ENCODE data around the gene KCNC1.

Gene KCNC1

GRCh38 chr11:17714870-17715269 lies 19.7 kb upstream of the KCNC1 start:
- DNase-seq (ENCODE audit: low spot score) = no peak

- no peak for DNase-seq (ENCODE audit: low spot score)
Measured at GRCh38 chr11:17716807-17717206, 17.8 kb upstream of the KCNC1 start.

- no peak for DNase-seq (ENCODE audit: low spot score)
Measured at GRCh38 chr11:17718015-17718414, 16.6 kb upstream of the KCNC1 start.

GRCh38 chr11:17718510-17718962 lies 16.0 kb upstream of the KCNC1 start:
- no peak for DNase-seq (ENCODE audit: low spot score)

GRCh38 chr11:17719028-17719937 lies 15.3 kb upstream of the KCNC1 start, which contains the start of gene MYOD1:
MYOD1 (plus strand) TSS chr11:17719571; CDS start chr11:17719783, 212 bp downstream.
- no peak for DNase-seq (ENCODE audit: low spot score)

GRCh38 chr11:17719938-17720795 lies 14.4 kb upstream of the KCNC1 start:
- no peak for DNase-seq (ENCODE audit: low spot score)

GRCh38 chr11:17720796-17721171 lies 13.8 kb upstream of the KCNC1 start:
- no peak for DNase-seq (ENCODE audit: low spot score)

- no peak for DNase-seq (ENCODE audit: low spot score)
Measured at GRCh38 chr11:17721242-17721999, 13.2 kb upstream of the KCNC1 start.

GRCh38 chr11:17722000-17722643 lies 12.5 kb upstream of the KCNC1 start:
- DNase-seq (ENCODE audit: low spot score) = no peak

- DNase-seq (ENCODE audit: low spot score) = no peak
Measured at GRCh38 chr11:17724020-17724908, 10.3 kb upstream of the KCNC1 start.

- DNase-seq (ENCODE audit: low spot score) = no peak
Measured at GRCh38 chr11:17725174-17725573, 9.4 kb upstream of the KCNC1 start.

- DNase-seq (ENCODE audit: low spot score) = no peak
Measured at GRCh38 chr11:17730137-17730536, 4.4 kb upstream of the KCNC1 start.

GRCh38 chr11:17730608-17731462 lies 3.7 kb upstream of the KCNC1 start:
- peak; percentile 78 for DNase-seq (ENCODE audit: low spot score)

- no peak for DNase-seq (ENCODE audit: low spot score)
Measured at GRCh38 chr11:17733261-17733660, 1.3 kb upstream of the KCNC1 start.

GRCh38 chr11:17734986-17735817 lies 621 bp downstream of the KCNC1 start:
- DNase-seq (ENCODE audit: low spot score) = peak; percentile 58

GRCh38 chr11:17735818-17736578 lies 1.4 kb downstream of the KCNC1 start:
- DNase-seq (ENCODE audit: low spot score) = no peak

- DNase-seq (ENCODE audit: low spot score) = no peak
Measured at GRCh38 chr11:17736579-17736893, 2.0 kb downstream of the KCNC1 start.
